Superior temporal gyrus (tissue), 1 donor: Measurements from ENCODE around the gene JMJD1C.

Experiments
- DNase-seq: peaks from one replicate; pipeline ENCODE4 v3.0.0-alpha.2; 2016; ENCODE audit errors: extremely low spot score

JMJD1C gene

GRCh38 chr10:63437116-63437949 is 28.4 kb downstream of the JMJD1C start:
- no peak for DNase-seq

DNA sequence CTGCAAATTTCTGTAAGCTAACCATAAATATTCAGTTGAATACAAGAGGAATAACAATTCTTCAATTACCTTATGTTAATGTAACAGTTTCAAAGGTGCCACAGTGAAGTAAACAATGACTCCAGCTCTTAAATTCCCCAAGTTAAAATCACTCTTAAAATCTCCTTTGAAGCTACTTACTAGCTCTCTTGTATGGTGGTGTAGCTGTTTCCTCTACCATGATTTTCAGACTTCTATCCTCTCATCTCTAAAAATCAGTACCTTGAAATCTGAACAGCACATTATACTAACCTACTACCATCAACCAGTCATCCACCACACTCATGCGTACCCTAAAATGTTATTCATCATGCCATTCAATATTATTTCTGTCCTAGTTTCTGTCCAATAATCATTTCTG is 29.6 kb downstream of the JMJD1C start:
- DNase-seq, result no peak

GRCh38 chr10:63434866-63435854 is 30.6 kb downstream of the JMJD1C start:
- no peak for DNase-seq

DNA sequence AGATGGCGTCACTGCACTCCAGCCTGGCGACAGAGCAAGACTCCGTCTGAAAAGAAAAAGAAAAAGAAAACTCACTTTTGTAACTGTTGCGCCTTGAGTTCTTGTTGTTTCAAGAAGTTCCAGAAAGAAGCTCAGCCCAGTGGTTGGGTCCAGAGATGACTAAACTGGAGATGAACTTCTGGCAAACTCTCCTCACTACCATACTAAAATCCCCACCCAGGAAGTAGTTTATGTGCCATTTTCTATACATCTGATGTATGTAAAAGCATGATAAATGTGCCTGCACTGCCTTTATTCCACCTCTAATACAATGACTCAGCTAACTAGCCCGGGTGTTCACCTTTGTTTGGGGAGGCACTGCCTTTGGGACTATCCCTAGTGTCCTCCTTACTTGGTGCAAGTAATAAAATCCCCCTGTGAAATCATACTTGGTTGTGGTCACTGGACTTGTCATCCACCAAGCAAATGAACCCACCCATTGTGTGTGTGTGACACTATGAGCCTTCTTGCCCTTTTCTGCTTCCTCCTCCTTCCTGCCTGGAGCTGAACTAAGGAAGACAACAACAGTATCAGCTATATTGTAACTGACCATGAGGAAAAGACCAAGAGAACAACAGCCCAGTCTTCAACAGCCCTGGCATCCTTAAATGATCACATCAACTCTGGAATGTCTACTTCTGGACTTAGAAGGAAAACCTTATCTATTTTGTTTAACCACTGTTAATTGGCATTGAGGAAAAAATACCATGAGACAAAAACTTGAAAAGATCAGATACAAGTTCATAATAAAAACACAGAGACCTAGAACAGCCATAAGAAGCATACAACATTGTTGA is 33.6 kb downstream of the JMJD1C start:
- DNase-seq, result no peak

GRCh38 chr10:63430999-63431356 is 34.8 kb downstream of the JMJD1C start:
- no peak for DNase-seq

- no peak for DNase-seq
Observed at GRCh38 chr10:63430091-63430998, 35.4 kb downstream of the JMJD1C start.

DNA sequence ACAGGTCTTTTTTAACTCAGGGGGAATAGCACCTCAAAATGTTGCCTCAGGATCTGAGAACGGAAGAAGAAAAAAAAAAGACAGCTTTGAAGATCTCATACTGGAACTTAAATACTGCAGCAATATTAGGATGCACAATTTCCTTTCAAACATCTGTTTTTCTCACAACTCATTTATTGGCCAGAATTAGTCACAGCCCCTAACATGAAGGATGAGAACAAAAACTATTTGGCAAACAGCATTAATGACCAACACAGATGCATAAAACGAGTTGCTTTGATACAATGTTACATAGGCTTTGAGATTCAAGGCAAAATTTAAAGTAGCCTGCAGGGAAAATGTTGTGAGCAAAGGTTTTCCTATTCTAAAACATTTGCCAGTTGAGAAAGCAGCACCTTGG is 36.5 kb downstream of the JMJD1C start:
- no peak for DNase-seq

DNA sequence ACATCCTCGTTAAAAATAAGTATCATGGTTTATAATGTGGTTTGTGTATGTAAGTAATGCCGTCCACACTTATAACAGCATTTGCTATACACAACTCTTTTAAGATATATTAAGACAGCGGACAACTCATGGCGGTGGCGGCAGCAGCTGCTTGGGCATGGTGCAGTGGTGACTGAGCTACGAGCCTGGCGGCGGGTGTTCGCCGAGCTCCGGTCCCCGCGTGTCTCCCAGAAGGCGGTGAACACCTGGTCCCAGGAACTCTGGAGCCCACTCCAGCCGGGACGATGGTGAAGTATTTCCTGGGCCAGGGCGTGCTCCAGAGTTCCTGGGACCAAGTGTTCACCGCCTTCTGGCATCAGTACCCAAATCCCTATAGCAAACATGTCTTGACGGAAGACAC is 38.8 kb downstream of the JMJD1C start:
- DNase-seq, result no peak

DNA sequence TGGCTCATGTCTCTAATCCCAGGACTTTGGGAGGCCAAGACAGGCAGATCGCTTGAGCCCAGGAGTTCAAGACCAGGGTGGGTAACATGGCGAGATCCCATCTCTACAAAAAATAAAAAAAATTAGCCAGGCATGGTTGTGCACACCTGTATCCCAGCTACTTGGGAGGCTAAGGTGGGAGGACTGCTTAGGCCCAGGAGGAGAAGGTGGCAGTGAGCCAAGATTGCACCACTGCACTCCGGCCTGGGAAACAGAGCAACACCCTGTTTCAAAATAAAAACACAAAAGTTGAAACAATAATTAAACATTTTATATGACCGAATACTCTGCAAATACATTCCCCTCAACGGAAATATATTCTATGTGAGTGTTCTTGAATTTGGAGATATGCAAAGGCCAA is 40.3 kb downstream of the JMJD1C start:
- DNase-seq, result no peak

DNA sequence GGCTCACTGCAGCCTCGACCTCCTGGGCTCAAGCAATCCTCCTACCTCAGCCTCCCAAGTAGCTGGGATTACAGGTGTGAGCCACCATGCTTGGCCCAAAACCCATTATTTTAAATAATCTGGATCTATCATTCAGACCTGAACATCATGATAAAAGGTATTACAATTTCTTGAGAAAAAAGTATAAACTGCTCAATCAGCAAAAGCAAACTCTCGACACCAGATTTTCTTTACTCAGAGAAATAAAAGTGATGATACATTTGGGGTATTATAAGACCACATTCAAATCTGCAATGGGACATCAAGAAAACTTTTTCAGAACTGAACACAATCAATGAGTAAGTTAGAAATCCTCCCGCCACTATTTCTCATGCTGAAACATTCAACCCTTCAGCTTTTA is 41.2 kb downstream of the JMJD1C start:
- DNase-seq, result no peak

DNA sequence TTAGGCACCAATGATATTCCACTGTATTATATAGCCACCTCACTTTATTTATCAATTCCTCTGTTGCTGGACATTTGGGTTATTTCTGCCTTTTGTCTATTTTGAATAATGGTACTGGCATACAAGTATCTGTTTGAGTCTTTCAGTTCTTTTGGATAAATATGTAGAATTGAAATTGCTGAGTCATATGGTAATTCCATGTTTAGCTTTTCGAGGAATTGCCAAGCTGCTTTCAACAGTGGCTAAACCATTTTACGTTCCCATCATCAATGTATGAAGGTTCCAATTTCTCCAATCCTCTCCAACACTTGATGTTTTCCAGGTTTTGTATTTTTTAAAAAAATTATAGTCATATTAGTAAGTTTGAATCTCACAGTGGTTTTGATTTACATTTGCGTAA is 42.3 kb downstream of the JMJD1C start:
- DNase-seq, result no peak

GRCh38 chr10:63421591-63421990 is 44.2 kb downstream of the JMJD1C start:
- DNase-seq, result no peak

DNA sequence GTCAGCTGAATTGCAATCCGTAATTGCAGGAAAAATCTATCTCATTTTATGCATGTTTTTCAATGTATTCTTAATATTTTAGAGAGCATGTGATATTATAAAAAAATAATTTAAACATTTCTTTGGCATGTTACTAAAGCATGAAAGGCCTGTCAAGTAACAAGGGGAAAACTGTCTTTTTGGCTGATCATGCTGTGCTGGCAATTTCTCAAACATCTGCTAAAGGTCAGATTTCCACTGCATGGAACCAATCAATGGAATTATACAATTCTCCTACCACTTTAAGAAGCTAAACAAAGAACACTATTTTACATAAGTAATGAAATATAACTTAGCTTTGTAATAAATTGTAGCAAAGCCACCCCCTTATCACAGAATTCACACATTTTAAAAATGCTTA is 49.4 kb downstream of the JMJD1C start:
- no peak for DNase-seq

GRCh38 chr10:63415640-63416244 is 50.0 kb downstream of the JMJD1C start:
- no peak for DNase-seq

- DNase-seq, result no peak
Observed at GRCh38 chr10:63414481-63415260, 51.1 kb downstream of the JMJD1C start.

GRCh38 chr10:63413429-63413828 is 52.3 kb downstream of the JMJD1C start:
- DNase-seq, result no peak

- no peak for DNase-seq
Observed at GRCh38 chr10:63412304-63412703, 53.5 kb downstream of the JMJD1C start.

GRCh38 chr10:63410633-63411032 is 55.1 kb downstream of the JMJD1C start:
- DNase-seq, result no peak

GRCh38 chr10:63409465-63410027 is 56.2 kb downstream of the JMJD1C start:
- no peak for DNase-seq
